ENCODE results near the gene IMMP2L. TPM values are rescaled to one million over a fixed set of nuclear protein-coding genes. Genes with fewer than 3 reads are reported as not detected.

The IMMP2L gene
- polyA plus RNA-seq, 1 donor (not counting 4 experiments of a cell fraction or from before 2014, with no cell fraction given): 14.1 TPM

- H4K20me1 ChIP-seq (ENCODE audit: control insufficient read depth, extremely low read depth, insufficient read depth, low read length): no peaks in the 10 kb centered on the region
- H3K36me3 ChIP-seq (ENCODE audit: control insufficient read depth in 2 of 2, extremely low read depth in 1 of 2, insufficient read depth in 2 of 2, low read length in 2 of 2): no peaks in the 10 kb centered on the region
- no peak overlapping the region for H3K9ac ChIP-seq (ENCODE audit: control insufficient read depth, extremely low read depth, insufficient read depth, low read length)
- H3K4me1 ChIP-seq (ENCODE audit: control insufficient read depth, extremely low read depth, insufficient read depth, low read length): no peaks in the 10 kb centered on the region
- no peaks in the 10 kb centered on the region for H3K79me2 ChIP-seq (ENCODE audit: control insufficient read depth, insufficient read depth, low read length)
- H3K27me3 ChIP-seq (ENCODE audit: control insufficient read depth, extremely low read depth, insufficient read depth, low read length): no peaks in the 10 kb centered on the region
- H3K9me1 ChIP-seq (ENCODE audit: control insufficient read depth, extremely low read depth, insufficient read depth, low read length): no peaks in the 10 kb centered on the region
- dilution Hi-C loops (cut with MboI; ENCODE audit: extremely low pct_ligation_motif_present, low sequenced_read_pairs): no loop called here
- H3K4me2 ChIP-seq (ENCODE audit: control insufficient read depth, extremely low read depth, insufficient read depth, low read depth, low read length): no peak overlapping the region
- FAIRE-seq (no peak), DNase-seq (ENCODE audit: low read depth, low spot score) (no peak)
- H3K27ac ChIP-seq (ENCODE audit: control insufficient read depth, insufficient read depth, low read length): no peak overlapping the region
- H3K4me3 ChIP-seq (ENCODE audit: control insufficient read depth in 2 of 3, extremely low read depth in 1 of 3, insufficient read depth in 2 of 3, low read depth in 1 of 3, low read length in 3 of 3): no peak overlapping the region
- no peak overlapping the region for H2AFZ ChIP-seq (ENCODE audit: control insufficient read depth, low read length)
- TF ChIP-seq EZH2 (IDR thresholded peaks at IDR 0.05; ENCODE audit: low read length): no peak
- H3K9me3 ChIP-seq (ENCODE audit: control insufficient read depth, low read depth, low read length): no peaks in the 10 kb centered on the region
Observed at GRCh38 chr7:111401516-111401915, 160.8 kb downstream of the IMMP2L start.

- H3K27ac ChIP-seq (ENCODE audit: control insufficient read depth, insufficient read depth, low read length): no peak overlapping the region
- no peak overlapping the region for H3K4me2 ChIP-seq (ENCODE audit: control insufficient read depth, extremely low read depth, insufficient read depth, low read depth, low read length)
- dilution Hi-C loops (cut with MboI; ENCODE audit: extremely low pct_ligation_motif_present, low sequenced_read_pairs): no loop called here
- H3K4me3 ChIP-seq (ENCODE audit: control insufficient read depth in 2 of 3, extremely low read depth in 1 of 3, insufficient read depth in 2 of 3, low read depth in 1 of 3, low read length in 3 of 3): no peak overlapping the region
- no peak for FAIRE-seq
- no peak overlapping the region for H3K9ac ChIP-seq (ENCODE audit: control insufficient read depth, extremely low read depth, insufficient read depth, low read length)
- TF ChIP-seq CTCF (optimal IDR thresholded peaks at IDR 0.05 in 1 of 3, IDR thresholded peaks at IDR 0.05 in 1 of 3, conservative IDR thresholded peaks at IDR 0.05 in 1 of 3; ENCODE audit: extremely low read depth in 1 of 3, insufficient read depth in 2 of 3, low read length in 3 of 3): no peak
- TF ChIP-seq EZH2 (IDR thresholded peaks at IDR 0.05; ENCODE audit: low read length): no peak
- no peaks in the 10 kb centered on the region for H4K20me1 ChIP-seq (ENCODE audit: control insufficient read depth, extremely low read depth, insufficient read depth, low read length)
- no peaks in the 10 kb centered on the region for H3K9me3 ChIP-seq (ENCODE audit: control insufficient read depth, low read depth, low read length)
- H3K79me2 ChIP-seq (ENCODE audit: control insufficient read depth, insufficient read depth, low read length): no peaks in the 10 kb centered on the region
- no peak for DNase-seq (ENCODE audit: low read depth, low spot score)
- no peaks in the 10 kb centered on the region for H3K36me3 ChIP-seq (ENCODE audit: control insufficient read depth in 2 of 2, extremely low read depth in 1 of 2, insufficient read depth in 2 of 2, low read length in 2 of 2)
- no peaks in the 10 kb centered on the region for H3K9me1 ChIP-seq (ENCODE audit: control insufficient read depth, extremely low read depth, insufficient read depth, low read length)
- H3K27me3 ChIP-seq (ENCODE audit: control insufficient read depth, extremely low read depth, insufficient read depth, low read length): no peaks in the 10 kb centered on the region
- H3K4me1 ChIP-seq (ENCODE audit: control insufficient read depth, extremely low read depth, insufficient read depth, low read length): no peaks in the 10 kb centered on the region
- H2AFZ ChIP-seq (ENCODE audit: control insufficient read depth, low read length): no peak overlapping the region
Observed at GRCh38 chr7:111400088-111400487, 162.2 kb downstream of the IMMP2L start.

- no peaks in the 10 kb centered on the region for H4K20me1 ChIP-seq (ENCODE audit: control insufficient read depth, extremely low read depth, insufficient read depth, low read length)
- dilution Hi-C loops (cut with MboI; ENCODE audit: extremely low pct_ligation_motif_present, low sequenced_read_pairs): no loop called here
- no peaks in the 10 kb centered on the region for H3K79me2 ChIP-seq (ENCODE audit: control insufficient read depth, insufficient read depth, low read length)
- FAIRE-seq: peak; percentile 41
- H3K27ac ChIP-seq (ENCODE audit: control insufficient read depth, insufficient read depth, low read length): no peak overlapping the region
- no peaks in the 10 kb centered on the region for H3K36me3 ChIP-seq (ENCODE audit: control insufficient read depth in 2 of 2, extremely low read depth in 1 of 2, insufficient read depth in 2 of 2, low read length in 2 of 2)
- H3K9me3 ChIP-seq (ENCODE audit: control insufficient read depth, low read depth, low read length): no peaks in the 10 kb centered on the region
- no peaks in the 10 kb centered on the region for H3K27me3 ChIP-seq (ENCODE audit: control insufficient read depth, extremely low read depth, insufficient read depth, low read length)
- H2AFZ ChIP-seq (ENCODE audit: control insufficient read depth, low read length): no peak overlapping the region
- H3K4me2 ChIP-seq (ENCODE audit: control insufficient read depth, extremely low read depth, insufficient read depth, low read depth, low read length): no peak overlapping the region
- H3K9me1 ChIP-seq (ENCODE audit: control insufficient read depth, extremely low read depth, insufficient read depth, low read length): no peaks in the 10 kb centered on the region
- no peak for DNase-seq (ENCODE audit: low read depth, low spot score)
- TF ChIP-seq EZH2 (IDR thresholded peaks at IDR 0.05; ENCODE audit: low read length): no peak
- no peak for TF ChIP-seq CTCF (optimal IDR thresholded peaks at IDR 0.05 in 1 of 3, IDR thresholded peaks at IDR 0.05 in 1 of 3, conservative IDR thresholded peaks at IDR 0.05 in 1 of 3; ENCODE audit: extremely low read depth in 1 of 3, insufficient read depth in 2 of 3, low read length in 3 of 3)
- H3K9ac ChIP-seq (ENCODE audit: control insufficient read depth, extremely low read depth, insufficient read depth, low read length): no peak overlapping the region
- no peaks in the 10 kb centered on the region for H3K4me1 ChIP-seq (ENCODE audit: control insufficient read depth, extremely low read depth, insufficient read depth, low read length)
- no peak overlapping the region for H3K4me3 ChIP-seq (ENCODE audit: control insufficient read depth in 2 of 3, extremely low read depth in 1 of 3, insufficient read depth in 2 of 3, low read depth in 1 of 3, low read length in 3 of 3)
Observed at GRCh38 chr7:111394891-111395290, 167.4 kb downstream of the IMMP2L start.

All from keratinocyte (primary cell).